HG03175 (cell line): Measurements from ENCODE around the gene PPP4C.
"Not testable (repeated sequence)": the region's sequence is repeated elsewhere in the genome, so short reads cannot be mapped to it uniquely, and the experiment has no call there.

Source experiments
- ATAC-seq: cut with Tn5 transposase; IDR thresholded peaks from one replicate; pipeline ENCODE4 v1.9.1; 2021; ENCODE audit warnings: mild to moderate bottlenecking, moderate library complexity; ENCODE audit not compliant: unreplicated experiment

PPP4C gene

GRCh38 chr16:30075503-30076275 is at the start of gene PPP4C:
Gene PPP4C (plus strand): TSS chr16:30075994. CDS start chr16:30076378, 384 bp downstream.
- peak; percentile 75 for ATAC-seq

- no peak for ATAC-seq
Observed at GRCh38 chr16:30026449-30026848, 49.3 kb upstream of the PPP4C start.

- no peak for ATAC-seq
Observed at GRCh38 chr16:30027588-30028437, 48.0 kb upstream of the PPP4C start.

- ATAC-seq = no peak
Observed at GRCh38 chr16:30028438-30029076, 47.2 kb upstream of the PPP4C start.

GRCh38 chr16:30030011-30030685 is 45.6 kb upstream of the PPP4C start:
- no peak for ATAC-seq

GRCh38 chr16:30030841-30031413 is 44.9 kb upstream of the PPP4C start, which contains the start of gene TLCD3B:
Gene TLCD3B (minus strand): TSS chr16:30031271. CDS start chr16:30030527, 744 bp downstream.
- no peak for ATAC-seq

- no peak for ATAC-seq
Observed at GRCh38 chr16:30031477-30031918, 44.3 kb upstream of the PPP4C start.

GRCh38 chr16:30032083-30032819 is 43.5 kb upstream of the PPP4C start:
- ATAC-seq = no peak

GRCh38 chr16:30033270-30033669 is 42.5 kb upstream of the PPP4C start:
- ATAC-seq = no peak

- ATAC-seq = no peak
Observed at GRCh38 chr16:30040221-30040620, 35.6 kb upstream of the PPP4C start.

- not testable (repeated sequence) for ATAC-seq
Observed at GRCh38 chr16:30040690-30041089, 35.1 kb upstream of the PPP4C start.

- no peak for ATAC-seq
Observed at GRCh38 chr16:30041841-30042240, 34.0 kb upstream of the PPP4C start.

- ATAC-seq = no peak
Observed at GRCh38 chr16:30046178-30046577, 29.6 kb upstream of the PPP4C start.

GRCh38 chr16:30046588-30046987 is 29.2 kb upstream of the PPP4C start:
- ATAC-seq = no peak

- ATAC-seq = no peak
Observed at GRCh38 chr16:30049871-30050270, 25.9 kb upstream of the PPP4C start.

- ATAC-seq = no peak
Observed at GRCh38 chr16:30051518-30051917, 24.3 kb upstream of the PPP4C start.

GRCh38 chr16:30052671-30053372 is 23.0 kb upstream of the PPP4C start:
- peak; percentile 74 for ATAC-seq

GRCh38 chr16:30053376-30054015 is 22.3 kb upstream of the PPP4C start:
- ATAC-seq = no peak

- ATAC-seq = no peak
Observed at GRCh38 chr16:30054451-30054850, 21.3 kb upstream of the PPP4C start.
